SW480 (cell line): ENCODE measurements around the gene TAS2R60.

Experiments used
- DNase-seq: peaks from one replicate; pipeline ENCODE4 v3.0.0-alpha.2; 2016; ENCODE audit warnings: low spot score

The TAS2R60 gene

DNA sequence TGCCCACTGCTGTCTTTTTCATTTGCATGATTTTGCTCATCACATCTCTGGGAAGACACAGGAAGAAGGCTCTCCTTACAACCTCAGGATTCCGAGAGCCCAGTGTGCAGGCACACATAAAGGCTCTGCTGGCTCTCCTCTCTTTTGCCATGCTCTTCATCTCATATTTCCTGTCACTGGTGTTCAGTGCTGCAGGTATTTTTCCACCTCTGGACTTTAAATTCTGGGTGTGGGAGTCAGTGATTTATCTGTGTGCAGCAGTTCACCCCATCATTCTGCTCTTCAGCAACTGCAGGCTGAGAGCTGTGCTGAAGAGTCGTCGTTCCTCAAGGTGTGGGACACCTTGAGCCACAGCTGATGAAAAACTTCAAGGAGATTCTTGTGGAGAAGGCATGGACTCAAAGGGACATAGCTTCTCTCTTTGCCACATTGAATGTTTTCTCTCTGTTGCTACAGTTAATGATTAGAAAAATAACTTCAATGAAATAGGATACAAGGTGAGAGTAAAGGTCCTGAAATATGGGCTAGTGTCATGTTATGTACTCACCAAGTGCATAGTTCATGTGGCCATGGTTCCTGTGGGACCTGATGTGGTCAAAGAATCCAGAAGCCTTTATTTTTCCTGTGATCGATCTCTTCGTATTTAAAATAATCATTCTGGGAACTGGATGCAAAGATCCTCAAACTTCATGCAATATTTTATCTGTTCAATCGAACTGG is 970 bp downstream of the TAS2R60 start:
- no peak for DNase-seq

GRCh38 chr7:143444785-143445184 is 1.5 kb downstream of the TAS2R60 start:
- DNase-seq: no peak

GRCh38 chr7:143447466-143447865 is 4.2 kb downstream of the TAS2R60 start:
- no peak for DNase-seq

DNA sequence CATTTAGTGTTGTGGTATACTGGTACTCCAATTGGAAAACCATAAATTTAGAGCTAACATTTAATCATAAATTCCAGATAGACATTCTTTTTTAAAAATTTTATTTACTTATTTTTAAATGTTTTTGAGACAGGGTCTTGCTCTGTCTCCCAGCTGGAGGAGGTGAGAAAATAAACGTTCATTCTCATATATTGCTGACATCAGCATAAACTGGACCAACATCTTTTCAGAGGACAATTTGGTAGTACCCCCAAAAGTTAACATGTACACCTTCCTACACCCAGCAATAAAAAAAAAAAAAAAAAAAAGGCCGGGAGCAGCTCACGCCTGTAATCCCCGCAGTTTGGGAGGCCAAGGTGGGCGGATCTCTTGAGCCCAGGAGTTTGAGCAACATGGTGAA is 5.2 kb downstream of the TAS2R60 start:
- no peak for DNase-seq

- no peak for DNase-seq
These were observed 6.5 kb downstream of the TAS2R60 start for GRCh38 chr7:143449793-143450192.

DNA sequence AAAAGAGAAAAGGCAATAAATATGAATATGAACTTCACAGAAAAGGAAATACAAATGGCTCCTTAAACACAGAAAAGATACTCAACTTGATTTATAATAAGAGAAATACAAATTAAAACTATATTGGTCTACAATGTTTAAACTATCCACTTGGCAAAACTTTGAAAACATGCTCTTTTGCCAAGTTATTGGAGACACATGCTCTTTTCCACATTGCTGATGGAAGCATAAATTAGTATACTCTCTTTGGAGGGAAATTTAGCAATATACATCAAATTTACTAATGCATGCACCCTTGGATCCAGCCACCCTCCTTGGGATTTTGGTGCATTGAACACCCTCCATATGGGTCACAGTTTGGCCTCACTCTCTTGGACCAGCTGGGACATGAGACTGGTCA is 7.9 kb downstream of the TAS2R60 start:
- DNase-seq: no peak

DNA sequence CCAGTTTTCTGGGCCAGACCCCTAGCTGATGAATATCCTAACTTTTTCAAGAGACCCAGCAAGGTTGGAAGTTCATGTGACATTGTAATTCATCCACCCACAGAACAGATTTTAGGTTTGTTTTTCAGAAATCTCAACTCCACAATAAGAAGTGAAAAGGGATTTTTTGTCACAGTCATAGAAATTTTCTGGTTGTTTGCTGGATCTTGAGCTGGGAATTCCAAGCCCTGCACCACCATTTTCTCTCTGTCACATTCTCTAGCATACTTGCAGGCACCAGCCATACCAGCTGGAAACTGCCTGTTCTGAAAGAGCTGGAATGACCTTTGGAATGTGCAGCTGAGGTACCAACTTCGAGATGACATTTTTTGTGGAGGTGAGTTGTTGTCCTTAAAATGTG is 8.5 kb downstream of the TAS2R60 start:
- no peak for DNase-seq

- DNase-seq: no peak
These were observed 9.2 kb downstream of the TAS2R60 start for GRCh38 chr7:143452495-143452894.

DNA sequence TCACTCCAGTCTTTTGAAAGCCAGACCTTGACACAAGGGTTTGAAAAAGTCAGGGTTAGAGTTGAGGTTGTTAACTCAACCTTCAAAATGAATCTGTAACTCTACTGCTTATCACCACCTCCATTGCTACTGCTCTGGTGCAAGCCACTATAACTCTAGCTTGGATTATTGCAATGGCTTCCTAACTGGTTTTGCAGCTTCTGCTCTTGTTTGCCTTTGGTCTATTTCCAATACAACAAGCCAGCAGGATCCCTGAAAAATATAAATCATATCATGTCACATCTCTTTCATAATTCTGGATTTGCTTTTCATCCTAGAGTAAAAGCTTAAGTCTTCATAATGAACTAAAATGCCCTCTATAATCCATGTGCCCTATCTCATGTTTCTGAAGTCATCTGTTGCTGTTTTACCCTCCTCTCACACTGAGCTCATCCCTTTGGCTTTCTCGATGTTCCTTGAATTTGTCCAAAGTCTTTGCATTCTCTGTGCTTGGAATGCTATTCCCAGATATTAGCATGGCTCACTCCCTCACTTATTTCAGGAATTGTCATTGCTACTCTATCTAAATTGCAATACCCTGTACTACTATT is 10.9 kb downstream of the TAS2R60 start:
- no peak for DNase-seq

- no peak for DNase-seq
These were observed 12.2 kb downstream of the TAS2R60 start for GRCh38 chr7:143455491-143455890.

- no peak for DNase-seq
These were observed 12.7 kb downstream of the TAS2R60 start for GRCh38 chr7:143455942-143456341.

DNA sequence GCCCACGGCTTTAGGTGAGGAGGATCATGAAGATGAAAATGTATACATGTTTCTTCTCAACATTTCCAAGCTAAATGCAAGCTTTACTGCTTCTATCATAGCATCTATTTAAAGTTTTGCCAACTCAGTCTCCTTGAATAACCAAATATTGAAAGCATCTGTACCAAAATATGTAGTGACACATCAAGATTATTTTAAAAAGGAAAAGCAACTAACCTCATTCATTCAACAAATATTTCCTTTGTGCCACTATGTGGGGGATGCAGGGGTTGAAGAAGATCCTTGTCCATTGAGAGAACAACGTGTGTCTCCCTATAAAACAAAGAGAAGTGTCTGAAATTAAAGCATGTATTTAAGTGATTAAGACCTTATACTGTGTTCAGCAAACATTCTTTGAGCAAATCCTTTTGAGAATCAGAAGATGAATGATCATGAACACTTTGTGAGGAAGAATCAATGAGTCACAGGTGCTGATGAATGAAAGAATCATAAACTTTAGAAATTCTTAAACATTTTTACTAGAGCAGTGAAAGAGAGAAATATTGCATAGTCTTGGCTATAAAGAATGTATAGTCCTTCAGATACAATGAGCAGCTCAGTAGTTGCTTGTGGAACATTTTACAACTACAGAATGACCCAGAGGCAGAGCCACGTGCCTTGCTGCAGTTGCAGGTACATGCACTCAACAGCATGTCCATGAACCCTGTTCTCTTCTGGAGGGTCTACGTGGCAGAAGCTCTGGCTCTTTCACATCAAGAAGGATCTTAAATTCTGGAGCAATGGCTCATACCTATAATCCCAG is 13.9 kb downstream of the TAS2R60 start:
- DNase-seq: no peak

DNA sequence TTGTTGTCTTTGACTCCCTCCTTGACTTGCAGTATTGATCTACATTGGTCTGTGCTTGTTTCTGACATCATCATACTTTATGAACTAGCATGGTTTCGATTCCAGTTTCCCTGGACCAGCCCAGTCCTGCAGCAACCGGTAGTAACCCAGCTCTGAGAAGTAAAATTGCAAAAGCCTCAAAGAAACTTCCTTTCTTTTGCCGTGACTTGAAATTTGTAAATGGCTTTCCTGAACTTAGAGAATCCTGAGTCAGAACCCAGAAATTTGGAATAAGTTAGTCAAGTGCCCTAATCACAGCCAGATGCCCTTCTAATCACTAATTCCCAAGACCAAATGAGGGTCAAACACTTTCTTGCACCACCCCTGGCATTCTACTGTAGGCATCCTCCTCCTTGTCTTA is 15.0 kb downstream of the TAS2R60 start:
- no peak for DNase-seq

- DNase-seq: no peak
These were observed 15.4 kb downstream of the TAS2R60 start for GRCh38 chr7:143458681-143459080.

DNA sequence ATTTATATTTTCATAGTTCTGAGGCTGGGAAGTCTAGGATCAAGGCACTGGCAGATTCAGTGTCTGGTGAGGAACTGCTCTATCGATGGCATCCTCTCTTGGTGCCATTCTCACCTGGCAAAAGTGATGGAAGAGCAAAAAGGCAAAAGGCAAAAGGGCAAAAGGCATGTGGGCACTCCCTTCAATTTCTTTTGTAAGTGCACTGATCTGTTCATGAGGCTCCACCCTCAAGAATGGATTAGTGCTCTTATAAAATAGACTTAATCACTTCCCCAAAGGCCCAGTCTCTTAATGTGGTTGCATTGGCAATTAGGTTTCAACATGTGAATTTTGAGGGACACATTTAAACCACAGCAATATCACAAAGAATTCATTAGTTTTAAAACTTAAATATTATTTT is 16.1 kb downstream of the TAS2R60 start:
- DNase-seq: no peak

- no peak for DNase-seq
These were observed 17.2 kb downstream of the TAS2R60 start for GRCh38 chr7:143460271-143460979.

DNA sequence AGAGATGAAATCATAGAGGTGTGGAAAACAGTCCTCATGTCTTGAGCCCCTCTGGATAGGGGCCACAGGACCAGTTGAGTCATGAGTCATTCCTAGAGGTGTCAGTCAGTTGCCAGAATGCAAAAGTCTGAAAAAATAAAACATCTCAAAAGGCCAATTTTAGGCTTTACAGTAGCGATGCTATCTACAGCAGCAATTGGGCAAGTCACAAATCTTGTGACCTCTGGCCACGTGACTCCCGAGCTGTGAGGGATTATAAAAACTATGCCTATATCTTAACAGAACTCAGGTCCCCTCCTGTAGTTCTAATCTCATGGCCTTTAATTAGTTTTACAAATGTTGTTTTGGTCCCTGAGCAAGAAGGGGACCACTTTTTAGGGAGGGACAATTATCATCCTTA is 18.8 kb downstream of the TAS2R60 start:
- no peak for DNase-seq

- no peak for DNase-seq
These were observed 20.3 kb downstream of the TAS2R60 start for GRCh38 chr7:143463556-143463955.

DNA sequence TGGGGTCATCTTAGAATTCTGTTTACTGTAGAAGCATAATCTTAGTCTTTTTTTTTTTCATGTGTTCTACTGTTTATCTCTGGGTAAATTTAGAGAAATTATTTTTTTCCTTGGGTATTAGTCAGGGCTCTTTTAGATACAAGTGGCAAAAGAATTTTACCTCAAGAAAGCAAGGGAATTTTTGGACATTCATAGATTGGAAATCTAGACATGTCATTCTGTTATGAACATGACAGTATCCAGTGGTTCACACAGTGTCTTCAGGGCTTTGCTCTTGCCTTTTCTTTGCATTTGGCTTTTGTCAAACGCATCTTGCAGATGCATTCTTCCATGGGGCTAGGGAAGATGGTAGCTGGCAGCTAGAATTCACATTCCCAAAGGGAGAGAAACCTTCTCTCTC is 20.7 kb downstream of the TAS2R60 start:
- DNase-seq: no peak

GRCh38 chr7:143467724-143468123 is 24.5 kb downstream of the TAS2R60 start:
- no peak for DNase-seq

DNA sequence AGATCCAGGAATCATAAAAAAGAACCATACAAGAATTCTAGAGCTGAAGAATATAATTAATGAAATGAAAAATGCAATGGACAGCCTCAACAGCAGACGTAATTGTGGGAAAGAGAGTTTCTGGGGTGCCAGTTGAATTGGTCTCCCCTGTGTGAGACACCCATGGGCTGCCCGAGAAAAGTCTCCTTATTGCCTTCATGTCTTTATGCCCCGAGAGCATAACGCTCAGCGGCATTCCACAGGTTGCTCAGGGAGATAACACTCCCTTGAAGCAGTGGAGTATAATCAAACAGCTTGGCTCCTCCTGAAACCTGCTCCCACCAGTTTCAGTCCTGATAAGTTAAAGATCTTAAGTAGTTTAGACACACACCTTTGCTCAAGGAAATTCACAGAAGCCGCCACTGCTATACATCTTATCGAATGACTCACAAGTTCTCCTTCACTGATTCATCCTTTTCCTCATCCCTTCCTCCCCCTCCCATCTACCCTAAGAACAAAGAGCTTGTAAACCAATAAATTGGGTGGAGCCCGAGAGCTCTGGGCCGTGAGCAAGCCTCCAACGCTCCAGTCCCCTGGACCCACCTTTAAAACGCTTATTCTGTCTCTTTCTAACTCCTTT is 28.9 kb downstream of the TAS2R60 start:
- DNase-seq: peak; percentile 23

GRCh38 chr7:143477501-143478150 is 34.4 kb downstream of the TAS2R60 start, which contains the start of gene TAS2R41:
Gene TAS2R41 (plus strand): TSS chr7:143477873. CDS start chr7:143477873, 0 bp downstream.
- no peak for DNase-seq
